ENCODE measurements around the gene TNC.

Gene TNC

GRCh38 chr9:115000217-115000639, 117.7 kb downstream of the TNC start:
- no peak overlapping the region for H3K27ac ChIP-seq
- TF ChIP-seq, protein P1, sequence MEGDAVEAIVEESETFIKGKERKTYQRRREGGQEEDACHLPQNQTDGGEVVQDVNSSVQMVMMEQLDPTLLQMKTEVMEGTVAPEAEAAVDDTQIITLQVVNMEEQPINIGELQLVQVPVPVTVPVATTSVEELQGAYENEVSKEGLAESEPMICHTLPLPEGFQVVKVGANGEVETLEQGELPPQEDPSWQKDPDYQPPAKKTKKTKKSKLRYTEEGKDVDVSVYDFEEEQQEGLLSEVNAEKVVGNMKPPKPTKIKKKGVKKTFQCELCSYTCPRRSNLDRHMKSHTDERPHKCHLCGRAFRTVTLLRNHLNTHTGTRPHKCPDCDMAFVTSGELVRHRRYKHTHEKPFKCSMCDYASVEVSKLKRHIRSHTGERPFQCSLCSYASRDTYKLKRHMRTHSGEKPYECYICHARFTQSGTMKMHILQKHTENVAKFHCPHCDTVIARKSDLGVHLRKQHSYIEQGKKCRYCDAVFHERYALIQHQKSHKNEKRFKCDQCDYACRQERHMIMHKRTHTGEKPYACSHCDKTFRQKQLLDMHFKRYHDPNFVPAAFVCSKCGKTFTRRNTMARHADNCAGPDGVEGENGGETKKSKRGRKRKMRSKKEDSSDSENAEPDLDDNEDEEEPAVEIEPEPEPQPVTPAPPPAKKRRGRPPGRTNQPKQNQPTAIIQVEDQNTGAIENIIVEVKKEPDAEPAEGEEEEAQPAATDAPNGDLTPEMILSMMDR (conservative IDR thresholded peaks at IDR 0.05) = no peak

GRCh38 chr9:114998326-114998725, 119.6 kb downstream of the TNC start:
- TF ChIP-seq, protein P1 (conservative IDR thresholded peaks at IDR 0.05) = no peak

GRCh38 chr9:114995681-114996221, 122.2 kb downstream of the TNC start:
- H3K27ac ChIP-seq = peak overlapping the region; percentile 68
- TF ChIP-seq, protein P1 (conservative IDR thresholded peaks at IDR 0.05) = no peak

More at GRCh38 chr9:114998326-114998725, 119.6 kb downstream of the TNC start:
- H3K27ac ChIP-seq = no peak overlapping the region

- H3K27ac ChIP-seq = peak overlapping the region; percentile 68
- TF ChIP-seq, protein P1 (conservative IDR thresholded peaks at IDR 0.05) = no peak
These were observed 123.2 kb downstream of the TNC start for GRCh38 chr9:114994768-114995167.

DNA sequence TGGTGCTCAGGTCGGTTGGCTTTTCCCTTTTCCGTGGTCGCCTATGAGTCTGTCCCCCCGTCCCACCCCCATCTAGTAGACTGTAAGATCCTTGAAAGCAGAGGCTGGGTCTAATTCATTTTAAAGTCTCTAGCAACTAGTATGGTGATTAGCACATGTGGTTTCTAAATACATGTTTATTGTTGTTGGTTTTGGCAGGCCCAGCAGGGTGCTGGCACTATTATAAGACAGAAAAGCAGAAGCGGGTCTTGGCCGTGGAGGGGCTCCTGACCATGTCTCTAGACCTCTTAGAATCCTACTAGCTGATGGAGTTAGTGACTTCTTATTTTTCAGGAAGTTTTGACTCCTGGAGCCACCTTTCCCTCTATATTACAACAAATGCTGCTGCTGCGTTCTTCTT, 126.1 kb downstream of the TNC start:
- H3K27ac ChIP-seq = peak overlapping the region; percentile 13; the same call in 1 of the 2 replicates
- TF ChIP-seq, protein P1 (conservative IDR thresholded peaks at IDR 0.05) = no peak

DNA sequence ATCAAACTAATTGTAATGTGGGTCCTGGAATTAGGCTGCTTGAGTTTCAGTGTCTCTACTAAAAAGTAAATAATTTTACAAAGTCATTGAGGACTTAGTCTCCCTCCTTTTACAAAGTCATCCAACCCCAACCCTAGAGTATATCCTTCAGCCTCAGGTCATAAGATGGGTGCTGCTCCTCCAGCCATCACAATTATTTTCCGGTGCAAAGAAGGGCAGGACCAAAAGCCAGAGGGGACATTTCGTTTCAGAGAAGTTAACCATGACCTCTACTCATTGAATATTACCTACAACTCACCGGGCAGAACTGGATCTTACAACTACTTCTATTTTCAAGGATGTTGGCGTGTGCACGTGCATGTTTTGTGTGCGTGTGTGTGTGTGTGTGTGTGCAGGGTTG, 127.1 kb downstream of the TNC start:
- TF ChIP-seq, protein P1 (conservative IDR thresholded peaks at IDR 0.05) = no peak
- peak overlapping the region; percentile 13; the same call in 1 of the 2 replicates for H3K27ac ChIP-seq

DNA sequence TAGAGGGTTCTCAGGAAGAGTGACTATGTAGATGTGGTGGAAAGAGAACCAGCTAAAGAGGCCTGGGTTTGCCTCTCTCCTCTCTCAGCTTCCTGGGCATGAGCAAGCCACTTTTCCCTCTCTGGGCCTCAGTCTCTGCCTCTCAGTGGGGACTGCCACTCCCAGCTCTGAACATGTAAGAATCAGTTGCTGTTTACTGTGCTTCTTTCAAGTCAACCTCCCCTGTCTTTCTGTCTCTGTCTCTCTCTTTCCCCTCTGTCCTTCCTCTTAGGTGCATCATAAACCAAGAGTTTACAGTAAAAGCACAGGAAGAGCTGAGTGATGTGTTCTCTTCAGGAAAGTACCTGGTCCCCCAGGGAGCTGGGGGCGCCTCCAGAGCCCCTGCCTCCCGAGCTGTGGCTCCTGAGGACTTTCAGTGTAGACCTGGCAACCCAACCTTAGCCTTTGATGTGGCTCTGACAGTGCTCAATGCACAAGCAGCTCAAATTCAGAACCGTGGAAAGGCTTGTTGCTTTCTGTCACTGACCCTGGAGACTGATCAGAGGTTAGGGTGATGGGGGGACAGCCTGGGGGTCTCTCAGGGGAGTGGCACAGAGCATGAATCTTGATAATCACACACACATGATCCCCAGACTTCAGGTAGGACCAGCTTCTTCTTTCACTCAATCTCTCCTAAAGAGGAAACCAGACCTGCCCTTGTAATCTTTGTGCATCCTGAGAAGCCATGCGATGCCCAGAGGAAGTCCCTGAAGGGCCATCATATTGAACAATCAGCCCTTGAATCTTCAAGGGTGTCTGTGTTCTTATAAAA, 128.2 kb downstream of the TNC start:
- H3K27ac ChIP-seq = no peak overlapping the region
- TF ChIP-seq, protein P1 (conservative IDR thresholded peaks at IDR 0.05) = no peak
